Measurements from ENCODE around the gene NPR3.

DNA sequence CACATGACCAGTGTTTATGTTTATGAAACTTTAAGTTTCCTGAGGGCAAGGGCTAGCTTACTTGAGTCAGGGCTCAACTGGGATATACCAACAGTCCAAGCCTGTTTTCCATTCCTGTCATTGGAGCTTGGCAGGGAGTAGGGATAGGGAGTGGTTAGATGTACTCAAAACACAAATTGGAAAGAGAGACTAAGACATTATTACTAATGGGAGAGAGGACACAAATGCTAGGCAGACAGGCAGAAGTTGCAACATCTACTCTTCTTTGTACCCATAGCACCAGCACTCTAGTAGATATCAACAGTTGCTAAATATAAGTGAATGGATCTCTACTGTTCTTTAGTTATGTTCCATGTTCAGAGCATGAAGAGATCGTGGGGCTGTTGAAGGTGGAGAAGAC is 62.8 kb downstream of the NPR3 start:
- TF ChIP-seq POLR2AphosphoS5 (IDR thresholded peaks at IDR 0.05), result no peak
- no peak for TF ChIP-seq EP300 (IDR thresholded peaks at IDR 0.05)

Measured in sigmoid colon (tissue), 4 donors.